HG02642 (cell line): Measurements from ENCODE around the gene CFHR3.
"Not testable (repeated sequence)": the region's sequence is repeated elsewhere in the genome, so short reads cannot be mapped to it uniquely, and the experiment has no call there.

Experiments used
- ATAC-seq: cut with Tn5 transposase; IDR thresholded peaks from one replicate; pipeline ENCODE4 v1.9.1; 2021; ENCODE audit warnings: mild to moderate bottlenecking; ENCODE audit not compliant: unreplicated experiment, poor library complexity

Gene CFHR3

DNA sequence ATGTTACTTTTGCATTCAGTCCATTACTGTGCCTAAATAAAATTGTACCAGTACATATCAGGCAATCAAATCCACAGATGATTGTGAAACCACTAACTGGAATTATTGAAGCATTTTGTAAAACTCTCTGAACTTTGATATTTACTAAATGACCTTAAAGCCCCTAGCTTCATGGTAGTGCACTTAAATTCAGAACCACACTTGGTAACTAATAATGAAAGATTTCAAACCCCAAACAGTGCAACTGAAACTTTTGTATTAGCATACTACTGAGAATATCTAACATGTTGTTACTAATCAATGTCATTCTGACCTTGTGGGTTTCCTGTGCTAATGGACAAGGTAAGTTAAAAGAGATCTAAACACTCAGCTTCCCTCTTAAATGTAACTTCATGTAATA is at the start of gene CFHR3:
CFHR3 (plus strand) TSS at position 238 of the 400 bp plus-strand sequence; CDS start at position 285, 47 bp downstream.
- ATAC-seq = peak; percentile 81

DNA sequence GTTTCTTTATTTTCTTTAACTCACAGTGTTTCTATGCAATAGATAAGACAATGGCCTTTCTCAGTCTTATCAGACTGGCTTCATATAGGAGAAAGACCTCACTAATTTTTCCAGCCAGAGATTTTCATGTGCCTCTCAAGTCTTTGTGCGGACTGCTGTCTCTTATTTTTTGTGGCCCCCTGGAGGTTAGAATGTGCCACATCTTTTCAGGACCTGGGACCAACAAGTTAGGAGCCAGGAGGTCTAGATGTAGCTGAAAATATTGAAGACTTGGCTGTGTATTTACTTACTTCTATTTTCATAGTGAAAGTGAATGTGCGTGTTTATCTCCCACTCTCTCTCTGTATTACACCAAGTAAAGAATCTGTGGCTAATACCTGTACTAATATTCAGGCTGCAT is 42.1 kb upstream of the CFHR3 start:
- ATAC-seq = no peak

DNA sequence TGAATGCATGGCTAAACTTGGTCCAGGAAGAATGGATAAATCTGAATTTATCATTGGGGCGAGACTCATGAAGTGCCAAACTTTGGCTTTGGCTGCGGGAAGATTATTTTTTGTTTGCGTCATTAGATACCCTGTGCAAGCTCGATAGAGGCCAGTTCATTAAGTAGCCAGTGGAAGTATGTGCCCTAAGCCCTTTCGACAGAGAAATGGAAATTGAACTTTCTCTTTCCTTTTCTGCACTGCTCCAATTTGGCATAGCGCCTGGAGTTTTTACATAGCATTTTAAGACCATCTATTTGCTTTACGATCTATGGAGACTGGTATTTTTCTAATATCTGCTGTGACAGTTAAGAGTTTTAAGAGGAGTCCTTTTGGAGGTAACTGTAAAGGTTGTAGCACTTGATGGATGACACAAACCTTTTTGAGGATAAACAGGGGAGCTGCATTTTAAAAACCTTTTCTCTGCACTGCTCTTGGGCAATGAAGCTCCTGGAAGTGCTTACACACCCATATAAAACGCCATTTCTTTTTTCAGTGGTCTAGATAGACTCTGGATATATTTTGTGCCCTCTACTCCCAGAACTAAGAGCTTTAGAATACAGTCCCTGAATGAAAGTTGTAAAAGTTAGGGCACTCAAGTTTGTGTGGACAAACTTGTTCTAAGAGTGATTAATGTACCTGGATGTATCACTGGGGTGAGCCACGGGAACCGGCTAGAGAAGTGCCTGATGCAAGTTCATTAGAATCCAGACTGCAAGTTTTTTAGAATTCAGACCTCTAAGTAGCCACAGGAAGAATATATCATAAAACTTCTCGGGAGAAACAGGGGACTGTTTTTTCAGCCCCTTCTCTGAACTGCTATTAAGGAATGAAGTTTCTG is 41.3 kb upstream of the CFHR3 start:
- no peak for ATAC-seq

DNA sequence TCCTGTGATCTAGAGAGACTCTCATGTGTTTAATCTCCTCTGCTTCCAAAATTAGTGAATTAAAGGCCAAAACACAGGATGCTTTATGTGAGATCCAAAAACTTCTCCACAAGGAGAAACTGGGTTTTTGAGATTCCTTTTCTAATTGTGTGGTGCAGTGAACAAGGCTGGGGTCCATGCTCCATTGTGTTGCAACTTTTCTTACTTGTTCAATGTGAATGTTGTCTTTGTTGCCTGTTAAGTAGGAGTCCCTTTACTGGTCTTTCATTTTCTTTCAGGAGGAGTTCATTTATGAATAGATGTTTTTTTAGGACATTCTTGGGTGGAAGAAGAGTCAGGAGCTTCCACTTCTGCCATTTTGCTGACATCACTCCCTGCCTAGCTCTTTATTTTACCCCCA is 40.6 kb upstream of the CFHR3 start:
- ATAC-seq = no peak

DNA sequence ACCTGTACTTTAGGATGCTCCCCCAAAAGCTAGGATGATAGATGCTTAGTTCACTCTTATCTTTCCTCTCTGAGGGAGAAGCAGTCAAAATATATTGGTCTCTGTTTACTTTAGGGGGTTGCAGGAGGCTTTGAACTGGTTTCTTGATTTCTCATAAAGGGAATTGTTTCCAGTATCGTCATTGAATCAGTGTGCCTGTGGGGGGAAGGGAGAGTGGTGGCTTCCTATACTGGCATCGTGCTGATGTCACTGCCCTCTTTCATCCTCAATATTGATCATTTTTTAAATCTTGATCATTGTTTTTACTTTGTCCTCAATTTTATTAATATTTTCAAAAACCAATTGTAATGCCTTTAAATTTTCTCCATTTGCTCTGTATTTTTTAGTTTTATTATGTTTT is 40.2 kb upstream of the CFHR3 start:
- no peak for ATAC-seq

DNA sequence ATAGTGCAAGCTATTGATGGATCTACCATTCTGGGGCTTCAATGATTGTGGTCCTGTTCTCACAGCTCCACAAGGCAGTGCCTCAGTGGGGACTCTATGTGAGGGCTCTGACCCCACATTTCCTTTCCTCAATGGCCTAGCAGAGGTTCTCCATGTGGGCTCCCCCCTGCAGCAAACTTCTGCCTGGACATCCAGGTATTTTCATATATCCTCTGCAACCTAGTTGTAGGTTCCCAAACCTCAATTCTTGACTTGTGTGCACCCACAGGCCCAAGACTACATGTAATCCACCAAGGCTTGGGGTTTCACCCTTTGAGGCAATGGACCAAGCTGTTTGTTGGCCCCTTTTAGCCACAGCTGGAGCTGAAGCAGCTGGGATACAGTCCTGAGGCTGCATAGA is 35.9 kb upstream of the CFHR3 start:
- ATAC-seq = no peak

DNA sequence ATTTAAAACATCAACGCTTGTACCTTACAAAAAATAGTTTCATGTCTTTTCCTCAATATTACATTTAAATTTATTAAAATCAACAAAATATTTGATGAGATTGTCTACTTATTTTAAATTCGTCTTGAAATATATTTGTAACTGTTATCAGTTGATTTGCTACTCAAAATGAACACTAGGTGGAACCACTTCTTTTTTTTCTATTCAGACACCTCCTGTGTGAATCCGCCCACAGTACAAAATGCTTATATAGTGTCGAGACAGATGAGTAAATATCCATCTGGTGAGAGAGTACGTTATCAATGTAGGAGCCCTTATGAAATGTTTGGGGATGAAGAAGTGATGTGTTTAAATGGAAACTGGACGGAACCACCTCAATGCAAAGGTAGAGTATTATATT is 31.4 kb upstream of the CFHR3 start:
- ATAC-seq = peak; percentile 75

DNA sequence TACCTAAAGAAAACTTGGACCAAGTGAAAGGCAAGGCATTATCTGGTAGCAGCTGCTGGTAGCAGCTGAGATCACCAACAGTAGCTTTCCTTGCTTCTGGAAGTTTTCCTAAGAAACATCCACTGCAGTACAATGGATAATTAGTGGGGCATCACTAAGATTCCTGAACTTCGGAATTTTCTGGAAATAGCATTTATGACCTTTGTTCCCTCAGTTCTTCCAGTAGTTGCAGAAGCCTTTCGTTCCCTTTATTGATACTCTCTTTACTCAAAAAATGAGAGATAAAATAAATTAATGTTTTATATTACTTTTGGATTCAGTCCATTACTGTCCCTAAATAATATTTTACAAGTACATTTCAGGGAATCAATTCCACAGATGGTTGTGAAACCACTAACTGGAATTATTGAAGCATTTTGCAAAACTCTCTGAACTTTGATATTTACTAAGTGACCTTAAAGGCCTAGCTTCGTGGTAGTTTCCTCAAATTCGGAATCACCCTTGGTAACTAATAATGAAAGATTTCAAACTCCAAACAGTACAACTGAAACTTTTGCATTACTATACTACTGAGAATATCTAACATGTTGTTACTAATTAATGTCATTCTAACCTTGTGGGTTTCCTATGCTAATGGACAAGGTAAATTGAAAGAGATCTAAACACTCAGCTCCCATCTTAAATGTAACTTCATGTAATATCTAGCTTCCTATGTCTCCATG is 9.5 kb upstream of the CFHR3 start:
- not testable (repeated sequence) for ATAC-seq

DNA sequence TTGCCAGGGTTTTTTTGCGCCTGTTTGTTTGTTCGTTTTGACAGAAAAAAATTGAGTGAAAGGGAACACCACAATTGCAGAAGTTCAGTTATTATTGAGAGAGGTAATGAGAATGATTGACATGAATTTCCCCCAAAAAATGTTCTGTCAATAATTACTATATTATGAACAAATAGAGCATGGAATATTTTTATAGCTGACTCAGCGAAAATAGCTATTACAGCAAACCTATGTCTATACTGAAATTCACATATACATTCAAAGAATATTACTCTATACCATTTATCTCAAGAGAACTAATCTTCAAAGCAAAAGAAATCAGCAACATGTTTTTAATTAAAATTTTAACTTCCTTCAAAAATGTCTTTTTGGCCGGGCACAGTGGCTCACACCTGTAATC is 4.8 kb upstream of the CFHR3 start:
- ATAC-seq = not testable (repeated sequence)

DNA sequence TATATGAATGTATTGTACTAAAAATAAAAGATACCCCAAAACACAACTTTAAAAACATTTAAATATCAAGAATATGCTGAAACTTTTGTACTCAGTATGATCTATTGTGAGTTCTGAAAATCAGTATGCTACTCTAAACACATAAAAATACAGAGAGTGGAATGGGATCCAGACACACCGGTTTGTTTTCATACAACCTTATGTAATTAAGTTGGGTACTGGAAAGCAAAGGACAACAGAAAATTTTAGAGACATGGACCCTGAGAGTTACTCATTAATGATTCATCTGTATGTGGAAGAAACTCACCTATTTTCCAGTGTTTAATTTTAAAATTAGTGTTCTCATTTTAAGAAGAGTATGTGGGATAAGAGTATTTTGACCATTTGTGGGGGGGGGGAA is 927 bp upstream of the CFHR3 start:
- ATAC-seq = no peak

DNA sequence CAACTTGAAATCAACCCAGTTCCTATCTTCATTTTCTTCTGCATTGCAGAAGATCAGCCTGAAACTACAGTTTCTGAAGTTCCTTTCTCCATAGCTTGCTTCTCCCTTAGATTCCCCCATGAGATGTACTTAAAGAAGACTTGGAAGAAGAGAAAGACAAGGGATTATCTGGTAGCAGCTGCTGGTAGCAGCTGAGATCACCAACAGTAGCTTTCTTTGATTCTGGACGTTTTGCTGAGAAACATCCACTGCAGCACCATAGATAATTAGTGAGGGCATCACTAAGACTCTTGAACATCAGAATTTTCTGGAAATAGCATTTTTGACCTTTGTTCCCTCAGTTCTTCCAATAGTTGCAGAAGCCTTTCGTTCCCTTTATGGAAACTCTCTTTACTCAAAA is 465 bp upstream of the CFHR3 start:
- no peak for ATAC-seq

DNA sequence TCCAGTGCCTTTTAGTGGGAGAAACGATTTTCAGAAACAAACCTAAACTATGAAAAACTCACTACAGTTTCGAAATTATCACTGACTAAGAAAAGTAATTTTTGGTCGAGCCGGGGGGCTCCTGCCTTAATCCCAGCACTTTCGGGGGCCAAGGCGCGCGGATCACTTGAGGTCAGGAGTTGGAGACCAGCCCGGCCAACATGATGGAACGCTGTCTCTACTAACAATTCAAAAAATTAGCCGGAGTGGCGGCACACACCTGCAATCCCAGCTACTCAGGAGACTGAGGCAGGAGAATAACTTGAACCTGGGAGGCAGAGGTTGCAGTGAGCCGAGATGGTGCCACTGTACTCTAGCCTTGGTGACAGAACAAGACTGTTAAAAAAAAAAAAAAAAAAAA is 3.0 kb downstream of the CFHR3 start:
- ATAC-seq = no peak

DNA sequence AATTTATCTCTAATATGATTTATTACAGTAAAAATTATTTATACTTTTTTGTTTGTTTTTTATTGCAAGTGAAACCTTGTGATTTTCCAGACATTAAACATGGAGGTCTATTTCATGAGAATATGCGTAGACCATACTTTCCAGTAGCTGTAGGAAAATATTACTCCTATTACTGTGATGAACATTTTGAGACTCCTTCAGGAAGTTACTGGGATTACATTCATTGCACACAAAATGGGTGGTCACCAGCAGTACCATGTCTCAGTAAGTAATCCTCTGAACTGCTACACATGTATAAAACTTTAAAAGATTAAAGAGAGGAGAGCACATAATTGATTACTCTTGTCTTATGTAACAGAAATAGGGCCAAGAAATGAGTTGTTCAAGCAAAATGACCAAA is 4.5 kb downstream of the CFHR3 start:
- ATAC-seq = no peak

DNA sequence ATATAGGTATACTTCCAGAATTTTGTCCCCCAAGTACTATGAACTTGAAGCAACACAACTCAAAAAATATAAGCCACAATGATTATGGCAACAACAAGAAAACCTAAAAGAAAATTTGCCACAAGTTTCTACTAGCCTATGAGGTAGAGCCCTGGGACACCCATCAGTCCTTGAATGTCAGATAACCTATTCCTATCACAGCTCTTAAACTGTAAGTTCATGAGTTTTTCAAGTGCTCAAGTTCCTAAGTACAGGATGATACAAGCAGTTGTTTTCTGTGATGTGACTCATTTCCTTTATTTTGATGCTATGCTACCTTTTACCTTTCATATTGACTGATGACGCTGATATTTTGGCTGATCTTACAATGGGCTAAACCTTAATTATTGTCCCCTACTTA is 16.6 kb downstream of the CFHR3 start:
- ATAC-seq = not testable (repeated sequence)

DNA sequence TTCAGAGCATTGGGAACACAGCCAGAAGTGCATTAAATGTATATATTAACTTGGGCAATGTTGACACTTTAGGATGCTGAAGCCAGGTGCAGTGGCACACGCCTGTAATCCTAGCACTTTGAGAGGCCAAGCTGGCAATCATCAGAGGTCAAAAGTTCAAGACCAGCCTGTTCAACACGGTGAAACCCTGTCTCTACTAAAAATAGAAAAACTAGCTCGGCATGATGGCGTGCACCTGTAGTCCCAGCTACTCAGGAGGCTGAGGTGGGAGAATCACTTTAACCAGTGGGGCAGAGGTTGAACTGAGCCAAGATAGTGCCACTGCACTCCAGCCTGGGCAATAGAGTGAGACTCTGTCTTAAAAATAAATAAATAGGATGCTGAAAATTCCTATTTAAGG is 19.5 kb downstream of the CFHR3 start:
- not testable (repeated sequence) for ATAC-seq

DNA sequence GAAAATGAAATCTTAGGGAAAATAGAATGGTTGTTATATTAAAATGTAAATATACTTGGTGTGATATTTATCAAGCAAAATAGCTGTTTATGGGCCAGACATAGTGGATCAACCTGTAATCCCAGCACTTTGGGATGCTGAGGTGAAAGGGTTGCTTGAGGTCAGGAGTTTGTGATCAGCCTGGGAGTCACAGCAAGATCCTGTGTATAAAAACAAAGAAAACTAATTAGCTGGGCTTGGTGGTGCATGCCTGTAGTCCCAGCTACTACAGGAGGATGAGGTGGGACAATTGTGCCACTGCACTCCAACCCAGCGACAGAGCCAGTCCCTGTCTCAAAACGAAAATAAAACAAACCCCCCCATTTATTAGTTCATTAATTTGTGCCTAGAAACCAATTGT is 23.3 kb downstream of the CFHR3 start:
- ATAC-seq = no peak

DNA sequence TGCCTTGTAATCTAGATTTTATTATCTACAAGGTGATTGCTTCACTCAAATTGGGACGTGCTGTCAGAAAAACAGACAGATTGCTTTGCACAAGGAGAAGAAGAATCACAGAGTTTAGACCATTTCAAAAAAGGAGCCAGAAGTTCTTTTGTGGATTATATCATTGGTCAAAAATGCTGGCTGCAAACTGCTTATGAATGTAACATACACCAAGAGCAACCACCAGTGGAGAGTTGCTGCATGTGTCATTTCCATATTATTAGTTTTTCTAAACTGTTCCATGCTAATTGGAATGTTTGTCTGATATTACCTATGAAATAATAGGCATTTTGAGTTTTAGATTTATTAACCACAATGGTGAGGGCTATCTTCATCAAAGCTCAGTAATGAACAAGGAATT is 27.3 kb downstream of the CFHR3 start:
- ATAC-seq = not testable (repeated sequence)

DNA sequence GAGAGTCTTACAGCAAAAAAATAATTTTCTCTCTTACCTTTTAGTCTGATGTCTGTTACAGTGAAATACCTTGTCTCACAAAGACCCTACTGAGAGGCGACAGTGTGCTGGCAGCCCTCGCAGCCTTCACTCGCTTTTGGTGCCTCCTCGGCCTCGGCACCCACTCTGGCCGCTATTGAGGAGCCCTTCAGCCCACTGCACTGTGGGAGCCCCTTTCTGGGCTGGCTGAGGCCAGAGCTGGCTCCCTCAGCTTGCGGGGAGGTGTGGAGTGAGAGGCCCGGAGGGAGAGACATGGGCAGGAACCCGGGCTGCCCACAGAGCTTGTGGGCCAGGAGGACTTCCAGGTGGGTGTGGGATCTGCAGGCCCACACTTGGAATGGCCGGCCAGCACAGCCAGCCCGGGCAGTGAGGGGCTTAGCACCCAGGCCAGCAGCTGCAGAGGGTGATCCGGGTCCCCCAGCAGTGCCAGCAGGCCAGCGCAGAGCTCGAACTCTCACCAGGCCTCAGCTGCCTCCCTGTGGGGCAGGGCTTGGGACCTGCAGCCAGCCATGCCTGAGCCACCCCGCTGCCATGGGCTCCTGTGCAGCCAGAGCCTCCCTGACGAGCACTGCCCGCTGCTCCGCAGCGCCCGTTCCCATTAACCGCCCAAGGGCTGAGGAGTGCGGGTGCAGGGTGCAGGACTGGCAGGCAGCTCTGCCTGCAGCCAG is 34.0 kb downstream of the CFHR3 start:
- no peak for ATAC-seq

DNA sequence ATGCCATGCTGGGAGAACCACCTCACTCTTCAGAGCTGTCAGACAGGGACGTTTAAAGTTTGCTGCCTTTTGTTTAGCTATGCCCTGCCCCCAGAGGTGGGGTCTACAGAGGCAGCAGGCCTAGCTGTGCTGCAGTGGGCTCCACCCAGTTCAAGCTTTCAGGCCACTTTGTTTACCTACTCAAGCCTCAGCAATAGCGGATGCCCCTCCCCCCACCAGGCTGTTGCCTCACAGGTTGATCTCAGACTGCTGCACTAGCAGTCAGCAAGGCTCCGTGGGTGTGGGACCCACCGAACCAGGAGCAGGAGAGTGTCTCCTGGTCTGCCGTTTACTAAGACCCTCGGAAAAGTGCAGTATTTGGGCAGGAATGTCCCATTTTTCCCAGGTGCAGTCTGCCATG is 42.8 kb downstream of the CFHR3 start:
- not testable (repeated sequence) for ATAC-seq

DNA sequence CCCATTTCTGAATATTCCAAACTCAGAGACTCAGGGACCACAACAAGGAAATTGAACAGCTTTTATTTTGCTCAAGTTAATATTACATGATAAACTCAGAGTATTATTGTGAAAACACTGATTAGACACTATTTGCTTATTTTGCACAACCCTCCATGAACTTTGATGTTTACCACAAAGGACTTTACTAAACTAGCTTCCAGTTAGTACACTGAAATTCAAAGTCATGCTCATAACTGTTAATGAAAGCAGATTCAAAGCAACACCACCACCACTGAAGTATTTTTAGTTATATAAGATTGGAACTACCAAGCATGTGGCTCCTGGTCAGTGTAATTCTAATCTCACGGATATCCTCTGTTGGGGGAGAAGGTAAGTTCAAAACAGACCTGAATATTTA is 44.9 kb downstream of the CFHR3 start, which contains the start of gene CFHR1:
CFHR1 (plus strand) TSS at position 201 of the 400 bp plus-strand sequence; CDS start at position 315, 114 bp downstream.
- not testable (repeated sequence) for ATAC-seq

DNA sequence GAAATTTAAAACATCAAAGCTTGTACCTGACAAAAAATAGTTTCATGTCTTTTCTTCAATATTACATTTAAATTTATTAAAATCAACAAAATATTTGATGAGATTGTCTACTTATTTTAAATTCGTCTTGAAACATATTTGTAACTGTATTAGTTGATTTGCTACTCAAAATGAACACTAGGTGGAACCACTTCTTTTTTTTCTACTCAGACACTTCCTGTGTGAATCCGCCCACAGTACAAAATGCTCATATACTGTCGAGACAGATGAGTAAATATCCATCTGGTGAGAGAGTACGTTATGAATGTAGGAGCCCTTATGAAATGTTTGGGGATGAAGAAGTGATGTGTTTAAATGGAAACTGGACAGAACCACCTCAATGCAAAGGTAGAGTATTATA is 53.2 kb downstream of the CFHR3 start:
- peak; percentile 97 for ATAC-seq
